ENCODE measurements around the gene NTHL1. TPM values are rescaled to one million over a fixed set of nuclear protein-coding genes. Genes with fewer than 3 reads are reported as not detected.

Gene NTHL1
- total RNA-seq, 4 donors from 2014 or later = 7.8 to 26.0 (median 10.0) TPM

- DNase-seq = no peak
- Histone ChIP-seq H3K36me3 (peaks cover 34 to 95% (median 36%) of the 10 kb centered on the region in 3 donors), H3K4me3 (no peak overlapping the region), H3K27me3 (no peaks in the 10 kb centered on the region), H3K9me3 (no peaks in the 10 kb centered on the region), H3K27ac (no peak overlapping the region), H3K4me1 (peaks cover 3 to 48% (median 16%) of the 10 kb centered on the region in 3 donors)
- intact Hi-C loops (cut with DNase I) = no loop called here
- WGBS, 2 donors = no CpG with 5 or more reads among the region's 15 CpGs
- TF ChIP-seq, protein P1, sequence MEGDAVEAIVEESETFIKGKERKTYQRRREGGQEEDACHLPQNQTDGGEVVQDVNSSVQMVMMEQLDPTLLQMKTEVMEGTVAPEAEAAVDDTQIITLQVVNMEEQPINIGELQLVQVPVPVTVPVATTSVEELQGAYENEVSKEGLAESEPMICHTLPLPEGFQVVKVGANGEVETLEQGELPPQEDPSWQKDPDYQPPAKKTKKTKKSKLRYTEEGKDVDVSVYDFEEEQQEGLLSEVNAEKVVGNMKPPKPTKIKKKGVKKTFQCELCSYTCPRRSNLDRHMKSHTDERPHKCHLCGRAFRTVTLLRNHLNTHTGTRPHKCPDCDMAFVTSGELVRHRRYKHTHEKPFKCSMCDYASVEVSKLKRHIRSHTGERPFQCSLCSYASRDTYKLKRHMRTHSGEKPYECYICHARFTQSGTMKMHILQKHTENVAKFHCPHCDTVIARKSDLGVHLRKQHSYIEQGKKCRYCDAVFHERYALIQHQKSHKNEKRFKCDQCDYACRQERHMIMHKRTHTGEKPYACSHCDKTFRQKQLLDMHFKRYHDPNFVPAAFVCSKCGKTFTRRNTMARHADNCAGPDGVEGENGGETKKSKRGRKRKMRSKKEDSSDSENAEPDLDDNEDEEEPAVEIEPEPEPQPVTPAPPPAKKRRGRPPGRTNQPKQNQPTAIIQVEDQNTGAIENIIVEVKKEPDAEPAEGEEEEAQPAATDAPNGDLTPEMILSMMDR (IDR thresholded peaks at IDR 0.05) = no peak
- no peak for TF ChIP-seq POLR2A (IDR thresholded peaks at IDR 0.05)
Measured at GRCh38 chr16:2093793-2094192, 46.2 kb upstream of the NTHL1 start.

DNA sequence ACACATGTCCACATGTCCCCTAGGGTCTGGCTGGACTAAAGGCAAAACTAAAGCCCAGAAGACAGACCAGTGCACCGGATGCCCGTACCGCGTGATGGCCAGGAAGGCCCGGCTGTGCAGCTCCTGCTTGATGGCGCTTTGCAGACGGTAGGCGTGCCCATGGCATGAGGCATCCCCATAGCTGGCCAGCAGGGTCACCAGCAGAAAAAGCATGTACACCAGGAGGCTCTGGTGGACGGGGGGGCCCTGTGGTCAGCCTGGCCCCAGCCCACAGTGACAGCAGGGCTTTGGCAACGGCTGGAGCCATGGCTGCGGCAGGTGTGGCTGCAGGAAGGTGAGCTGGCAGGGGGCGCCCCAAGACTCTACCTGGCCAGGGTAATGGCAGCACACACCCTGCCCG lies 45.2 kb upstream of the NTHL1 start:
- H3K27ac ChIP-seq = peak overlapping the region in 2 of 4 donors; percentile 56 to 87
- peaks cover 34 to 97% (median 40%) of the 10 kb centered on the region in 3 donors for H3K36me3 ChIP-seq
- no peaks in the 10 kb centered on the region for H3K9me3 ChIP-seq
- no CpG with 5 or more reads among the region's 13 CpGs for WGBS, 2 donors
- intact Hi-C loops (cut with DNase I) = no loop called here
- TF ChIP-seq POLR2A (IDR thresholded peaks at IDR 0.05) = no peak
- TF ChIP-seq, protein P1 (IDR thresholded peaks at IDR 0.05) = no peak
- H3K4me1 ChIP-seq = peaks cover 3 to 57% (median 16%) of the 10 kb centered on the region in 3 donors
- H3K4me3 ChIP-seq = no peak overlapping the region
- no peak for DNase-seq
- no peaks in the 10 kb centered on the region for H3K27me3 ChIP-seq

DNA sequence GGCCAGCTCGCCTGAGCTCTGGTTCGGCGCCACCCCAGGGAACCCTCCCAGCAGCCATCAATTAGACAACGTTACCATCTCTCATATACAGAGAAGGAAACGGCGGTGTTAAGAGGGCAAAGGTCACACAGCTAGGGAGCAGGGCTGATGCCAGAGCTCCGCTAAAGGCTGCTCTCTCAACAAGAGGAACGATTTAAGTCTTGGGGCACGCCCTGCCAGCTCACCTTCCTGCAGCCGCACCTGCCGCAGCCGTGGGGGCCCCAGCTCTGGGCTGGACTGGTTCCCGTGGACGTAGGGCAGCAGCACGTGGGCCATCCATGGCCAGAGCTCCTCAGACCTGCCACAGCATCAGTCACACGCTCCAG lies 44.6 kb upstream of the NTHL1 start:
- no peak for DNase-seq
- peaks cover 3 to 63% (median 16%) of the 10 kb centered on the region in 3 donors for H3K4me1 ChIP-seq
- H3K27ac ChIP-seq = peak overlapping the region; percentile 56 to 87 (median 65)
- intact Hi-C loops (cut with DNase I) = no loop called here
- no peaks in the 10 kb centered on the region for H3K9me3 ChIP-seq
- H3K4me3 ChIP-seq = peak overlapping the region in 1 of 4 donors; percentile 36
- no peak for TF ChIP-seq POLR2A (IDR thresholded peaks at IDR 0.05)
- TF ChIP-seq, protein P1 (IDR thresholded peaks at IDR 0.05) = no peak
- no peaks in the 10 kb centered on the region for H3K27me3 ChIP-seq
- 64 to 65% methylated on average over 5 to 7 of the region's 16 CpGs for WGBS, 2 donors
- H3K36me3 ChIP-seq = peaks cover 33 to 97% (median 43%) of the 10 kb centered on the region in 3 donors

DNA sequence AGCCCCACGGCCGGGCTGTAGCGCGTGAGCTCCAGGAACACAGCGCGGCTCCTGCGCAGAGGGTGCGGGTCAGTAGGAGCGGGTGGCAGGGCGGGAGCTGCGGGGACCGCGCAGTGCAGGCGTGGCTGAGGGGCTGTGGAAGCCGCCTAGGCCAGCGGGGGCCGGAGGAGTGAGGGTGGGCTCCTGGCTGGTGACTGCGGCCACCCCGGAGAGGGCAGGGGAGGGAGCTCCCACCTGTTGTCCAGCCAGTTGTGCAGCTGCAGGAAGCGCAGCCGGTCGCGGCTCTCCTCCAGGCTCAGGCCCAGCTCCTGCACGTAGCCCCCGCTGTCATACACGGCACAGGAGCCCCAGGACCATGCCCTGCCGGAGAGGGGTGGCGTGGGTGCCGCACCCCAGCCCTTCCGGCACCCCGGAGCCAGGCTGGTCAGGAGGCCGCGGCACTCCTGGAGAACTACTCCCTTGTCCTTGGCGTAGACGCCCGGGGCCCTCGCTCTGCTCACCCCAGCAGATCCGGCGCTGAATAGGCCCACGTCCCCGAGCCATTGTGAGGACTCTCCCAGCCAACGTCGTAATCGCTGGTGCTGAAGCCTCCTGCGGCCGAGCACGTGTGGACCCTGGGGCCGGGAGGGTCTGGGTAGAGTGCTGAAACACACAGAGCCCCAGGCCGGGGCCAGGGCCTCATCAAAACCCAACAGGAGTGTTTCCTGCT lies 44.1 kb upstream of the NTHL1 start:
- peak overlapping the region; percentile 56 to 87 (median 65) for H3K27ac ChIP-seq
- 76 to 79% methylated on average over 11 to 18 of the region's 49 CpGs for WGBS, 2 donors
- H3K36me3 ChIP-seq = peaks cover 35 to 97% (median 43%) of the 10 kb centered on the region in 3 donors
- intact Hi-C loops (cut with DNase I) = no loop called here
- H3K4me1 ChIP-seq = peaks cover 3 to 69% (median 16%) of the 10 kb centered on the region in 3 donors
- DNase-seq = no peak
- H3K27me3 ChIP-seq = no peaks in the 10 kb centered on the region
- H3K4me3 ChIP-seq = peak overlapping the region in 2 of 4 donors; percentile 21 to 36
- TF ChIP-seq, protein P1 (IDR thresholded peaks at IDR 0.05) = no peak
- TF ChIP-seq POLR2A (IDR thresholded peaks at IDR 0.05) = no peak
- H3K9me3 ChIP-seq = no peaks in the 10 kb centered on the region

GRCh38 chr16:2090777-2091546 lies 43.3 kb upstream of the NTHL1 start:
- peak overlapping the region in 2 of 4 donors; percentile 21 to 36 for H3K4me3 ChIP-seq
- DNase-seq = no peak
- peak overlapping the region; percentile 61 to 87 (median 66) for H3K27ac ChIP-seq
- 43% methylated on average over 7 of the region's 101 CpGs; no CpG with 5 or more reads in 1 of the 2 donors for WGBS, 2 donors
- H3K4me1 ChIP-seq = peaks cover 3 to 76% (median 16%) of the 10 kb centered on the region in 3 donors
- H3K9me3 ChIP-seq = no peaks in the 10 kb centered on the region
- peaks cover 40 to 97% (median 40%) of the 10 kb centered on the region in 3 donors for H3K36me3 ChIP-seq
- intact Hi-C loops (cut with DNase I) = no loop called here
- TF ChIP-seq, protein P1 (IDR thresholded peaks at IDR 0.05) = peak in 2 of 6 experiments; percentile 37 to 39
- TF ChIP-seq POLR2A (IDR thresholded peaks at IDR 0.05) = no peak
- H3K27me3 ChIP-seq = no peaks in the 10 kb centered on the region
